ENCODE measurements around the gene FILIP1L.
"Not testable (repeated sequence)": the region's sequence is repeated elsewhere in the genome, so short reads cannot be mapped to it uniquely, and the experiment has no call there.

FILIP1L gene

GRCh38 chr3:100098784-100099070, 15.6 kb downstream of the FILIP1L start:
- no peak for DNase-seq (ENCODE audit: low read depth in 2 of 2)

- no peak for DNase-seq (ENCODE audit: low read depth in 2 of 2)
Measured at GRCh38 chr3:100097919-100098783, 16.1 kb downstream of the FILIP1L start.

- DNase-seq (ENCODE audit: low read depth in 2 of 2), result no peak
Measured at GRCh38 chr3:100096866-100097265, 17.4 kb downstream of the FILIP1L start.

- not testable (repeated sequence) for DNase-seq (ENCODE audit: low read depth in 2 of 2)
Measured at GRCh38 chr3:100096286-100096685, 18.0 kb downstream of the FILIP1L start.

GRCh38 chr3:100093831-100094230, 20.5 kb downstream of the FILIP1L start:
- no peak for DNase-seq (ENCODE audit: low read depth in 2 of 2)

- DNase-seq (ENCODE audit: low read depth in 2 of 2), result no peak
Measured at GRCh38 chr3:100090669-100091005, 23.7 kb downstream of the FILIP1L start.

- DNase-seq (ENCODE audit: low read depth in 2 of 2), result no peak
Measured at GRCh38 chr3:100089812-100090668, 24.3 kb downstream of the FILIP1L start.

GRCh38 chr3:100088735-100089368, 25.4 kb downstream of the FILIP1L start:
- DNase-seq (ENCODE audit: low read depth in 2 of 2), result no peak

GRCh38 chr3:100087198-100087597, 27.1 kb downstream of the FILIP1L start:
- no peak for DNase-seq (ENCODE audit: low read depth in 2 of 2)

GRCh38 chr3:100086401-100086800, 27.9 kb downstream of the FILIP1L start:
- no peak for DNase-seq (ENCODE audit: low read depth in 2 of 2)

GRCh38 chr3:100084100-100084806, 30.0 kb downstream of the FILIP1L start:
- no peak for DNase-seq (ENCODE audit: low read depth in 2 of 2)

GRCh38 chr3:100083209-100083608, 31.1 kb downstream of the FILIP1L start:
- DNase-seq (ENCODE audit: low read depth in 2 of 2), result no peak

GRCh38 chr3:100082714-100083113, 31.6 kb downstream of the FILIP1L start:
- no peak for DNase-seq (ENCODE audit: low read depth in 2 of 2)

GRCh38 chr3:100081986-100082692, 32.2 kb downstream of the FILIP1L start:
- DNase-seq (ENCODE audit: low read depth in 2 of 2), result no peak

GRCh38 chr3:100081311-100081710, 33.0 kb downstream of the FILIP1L start:
- no peak for DNase-seq (ENCODE audit: low read depth in 2 of 2)

- DNase-seq (ENCODE audit: low read depth in 2 of 2), result no peak
Measured at GRCh38 chr3:100080573-100080972, 33.7 kb downstream of the FILIP1L start.

GRCh38 chr3:100079328-100079727, 35.0 kb downstream of the FILIP1L start:
- no peak for DNase-seq (ENCODE audit: low read depth in 2 of 2)

GRCh38 chr3:100076731-100077529, 37.4 kb downstream of the FILIP1L start:
- DNase-seq (ENCODE audit: low read depth in 2 of 2), result no peak

GRCh38 chr3:100075851-100076730, 38.2 kb downstream of the FILIP1L start:
- no peak for DNase-seq (ENCODE audit: low read depth in 2 of 2)
